B cell (primary cell): ENCODE results near the gene GPRASP1.

ENCODE experiments used
- EZH2 ChIP-seq: IDR thresholded peaks from 2 replicates; pipeline ENCODE4 v1.6.1; 2012; ENCODE audit warnings: borderline replicate concordance, low read depth, mild to moderate bottlenecking, moderate library complexity, low read length; ENCODE audit not compliant: insufficient read depth, poor library complexity, severe bottlenecking
- TF ChIP-seq, protein P1 (sequence below): fragments of 200-600 bp; IDR thresholded peaks from one replicate; pipeline ENCODE4 v1.8.0; 2022; ENCODE audit warnings: antibody characterized with exemption, mild to moderate bottlenecking

DNA sequence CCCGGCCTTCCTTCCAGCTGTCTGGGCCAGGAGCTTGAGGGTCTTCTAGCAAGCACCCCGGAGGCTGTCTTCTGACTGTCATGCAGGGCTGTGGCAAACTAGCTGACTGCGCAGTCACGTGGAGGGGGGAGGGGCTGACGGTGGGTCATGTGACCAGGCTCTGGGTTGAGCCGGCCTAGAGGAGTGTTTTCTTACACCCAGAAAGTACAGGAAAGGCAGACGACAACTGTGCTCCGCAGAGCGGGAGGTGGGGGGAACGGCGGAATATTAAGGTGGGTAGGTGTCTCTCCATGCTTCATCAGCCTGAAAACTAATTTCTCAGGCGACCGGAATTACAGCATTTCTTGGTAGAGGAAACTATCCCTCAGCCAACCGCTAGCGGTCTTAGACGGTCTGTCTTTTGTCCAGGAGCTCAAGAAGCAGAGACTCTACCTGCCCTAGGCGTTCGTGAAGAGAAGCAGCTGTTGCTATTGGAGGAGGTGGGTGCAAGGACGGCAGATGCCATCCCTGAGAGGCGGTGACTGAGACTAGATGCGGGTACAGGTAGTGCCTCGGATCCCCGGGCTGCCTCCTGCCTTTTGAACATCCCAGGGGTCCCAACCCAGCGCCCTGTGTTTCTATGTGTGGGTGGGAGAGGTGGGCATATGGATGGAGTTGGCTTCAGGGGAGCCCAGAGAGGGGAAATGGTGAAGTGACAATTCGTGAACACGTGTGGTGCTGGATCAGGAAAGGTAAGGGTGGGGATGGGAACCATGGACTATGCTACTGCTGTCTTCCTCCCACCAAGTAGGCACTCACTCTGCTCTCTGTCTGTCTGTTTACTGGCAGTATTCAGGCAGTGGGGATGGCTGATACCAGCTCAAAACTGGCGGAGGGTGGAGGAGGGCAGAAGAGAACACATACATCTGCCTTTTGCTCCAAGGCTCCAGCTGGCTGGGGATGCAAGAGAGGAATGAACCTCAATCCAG, 8.8 kb downstream of the GPRASP1 start:
- TF ChIP-seq, protein P1, sequence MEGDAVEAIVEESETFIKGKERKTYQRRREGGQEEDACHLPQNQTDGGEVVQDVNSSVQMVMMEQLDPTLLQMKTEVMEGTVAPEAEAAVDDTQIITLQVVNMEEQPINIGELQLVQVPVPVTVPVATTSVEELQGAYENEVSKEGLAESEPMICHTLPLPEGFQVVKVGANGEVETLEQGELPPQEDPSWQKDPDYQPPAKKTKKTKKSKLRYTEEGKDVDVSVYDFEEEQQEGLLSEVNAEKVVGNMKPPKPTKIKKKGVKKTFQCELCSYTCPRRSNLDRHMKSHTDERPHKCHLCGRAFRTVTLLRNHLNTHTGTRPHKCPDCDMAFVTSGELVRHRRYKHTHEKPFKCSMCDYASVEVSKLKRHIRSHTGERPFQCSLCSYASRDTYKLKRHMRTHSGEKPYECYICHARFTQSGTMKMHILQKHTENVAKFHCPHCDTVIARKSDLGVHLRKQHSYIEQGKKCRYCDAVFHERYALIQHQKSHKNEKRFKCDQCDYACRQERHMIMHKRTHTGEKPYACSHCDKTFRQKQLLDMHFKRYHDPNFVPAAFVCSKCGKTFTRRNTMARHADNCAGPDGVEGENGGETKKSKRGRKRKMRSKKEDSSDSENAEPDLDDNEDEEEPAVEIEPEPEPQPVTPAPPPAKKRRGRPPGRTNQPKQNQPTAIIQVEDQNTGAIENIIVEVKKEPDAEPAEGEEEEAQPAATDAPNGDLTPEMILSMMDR = peak; percentile 26
- no peak for TF ChIP-seq EZH2
